ENCODE measurements around the gene MLNR.

DNA sequence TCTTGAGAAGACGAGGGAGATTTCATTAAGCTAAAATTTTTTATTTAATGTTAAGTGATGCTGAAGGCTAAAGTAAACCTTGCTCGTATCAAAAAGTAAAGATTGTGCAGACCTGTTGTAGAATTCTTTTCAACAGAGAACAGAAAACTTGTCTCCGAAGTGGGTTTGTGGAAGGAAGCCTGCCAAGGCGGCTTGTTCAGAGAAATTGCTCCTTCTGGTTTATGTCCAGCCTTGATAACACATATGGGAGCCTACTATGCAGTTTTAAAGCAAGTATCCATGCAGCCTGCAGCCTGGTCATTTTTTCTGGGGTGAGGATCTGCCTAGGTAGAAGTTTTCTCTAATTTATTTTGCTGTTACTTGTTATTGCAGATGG, 1.4 kb downstream of the MLNR start:
- TF ChIP-seq, protein P1, sequence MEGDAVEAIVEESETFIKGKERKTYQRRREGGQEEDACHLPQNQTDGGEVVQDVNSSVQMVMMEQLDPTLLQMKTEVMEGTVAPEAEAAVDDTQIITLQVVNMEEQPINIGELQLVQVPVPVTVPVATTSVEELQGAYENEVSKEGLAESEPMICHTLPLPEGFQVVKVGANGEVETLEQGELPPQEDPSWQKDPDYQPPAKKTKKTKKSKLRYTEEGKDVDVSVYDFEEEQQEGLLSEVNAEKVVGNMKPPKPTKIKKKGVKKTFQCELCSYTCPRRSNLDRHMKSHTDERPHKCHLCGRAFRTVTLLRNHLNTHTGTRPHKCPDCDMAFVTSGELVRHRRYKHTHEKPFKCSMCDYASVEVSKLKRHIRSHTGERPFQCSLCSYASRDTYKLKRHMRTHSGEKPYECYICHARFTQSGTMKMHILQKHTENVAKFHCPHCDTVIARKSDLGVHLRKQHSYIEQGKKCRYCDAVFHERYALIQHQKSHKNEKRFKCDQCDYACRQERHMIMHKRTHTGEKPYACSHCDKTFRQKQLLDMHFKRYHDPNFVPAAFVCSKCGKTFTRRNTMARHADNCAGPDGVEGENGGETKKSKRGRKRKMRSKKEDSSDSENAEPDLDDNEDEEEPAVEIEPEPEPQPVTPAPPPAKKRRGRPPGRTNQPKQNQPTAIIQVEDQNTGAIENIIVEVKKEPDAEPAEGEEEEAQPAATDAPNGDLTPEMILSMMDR (IDR thresholded peaks at IDR 0.05) = no peak
- no peak for TF ChIP-seq POLR2A (IDR thresholded peaks at IDR 0.05)
